Right lobe of liver (tissue), 4 donors: ENCODE data around the gene PDIA4.

ENCODE experiments used
- CTCF ChIP-seq, 4 donors: fragments of 200-600 bp in 3 of 4; fragments of 450-650 bp in 1 of 4; IDR thresholded peaks; one replicate each; pipeline versions ENCODE4 v1.5.1 to v1.8.0; 2016 to 2022; ENCODE audit warnings: antibody characterized with exemption in 4 of 4, mild to moderate bottlenecking in 2 of 4
- POLR2A ChIP-seq: fragments of 450-650 bp; IDR thresholded peaks from one replicate; pipeline ENCODE4 v1.6.1; 2017; ENCODE audit warnings: antibody characterized with exemption, mild to moderate bottlenecking
- donor health status: DM: no; HTN: no; CAD: no.
- donor health status: DM: no; HTN: no; CAD: no.
- donor health status: DM: no; HTN: yes; CAD: no.

GRCh38 chr7:149003018-149003417 is 25.3 kb downstream of the PDIA4 start:
- TF ChIP-seq CTCF (IDR thresholded peaks at IDR 0.05): no peak
- TF ChIP-seq POLR2A: no peak
